ENCODE results near the gene HERPUD1.

- TF ChIP-seq CTCF (IDR thresholded peaks at IDR 0.05) (no peak), POLR2A (IDR thresholded peaks at IDR 0.05) (no peak)
These were observed 13.3 kb downstream of the HERPUD1 start for GRCh38 chr16:56944954-56945839.

All from uterus (tissue), 2 donors.